ENCODE results near the gene TMEM63B. TPM values are rescaled to one million over a fixed set of nuclear protein-coding genes. Genes with fewer than 3 reads are reported as not detected.

TMEM63B gene
- total and polyA plus RNA-seq, 2 experiments from 2014 or later = 14.1 to 43.2 TPM

- TF ChIP-seq EZH2phosphoT487 (IDR thresholded peaks at IDR 0.05; ENCODE audit: insufficient read depth, low read depth) = no peak
- no peak for TF ChIP-seq EZH2 (IDR thresholded peaks at IDR 0.05; ENCODE audit: insufficient read depth, poor library complexity, severe bottlenecking)
- H3K4me3 ChIP-seq = no peak overlapping the region
- H3K4me1 ChIP-seq (ENCODE audit: insufficient read depth) = no peaks in the 10 kb centered on the region
- H4K20me1 ChIP-seq (ENCODE audit: insufficient read depth) = no peaks in the 10 kb centered on the region
- H3K9me2 ChIP-seq (ENCODE audit: insufficient read depth) = no peaks in the 10 kb centered on the region
- no peak for DNase-seq
- H3K9ac ChIP-seq = no peak overlapping the region
- H3K27me3 ChIP-seq (replicated peaks; ENCODE audit: insufficient read depth) = no peaks in the 10 kb centered on the region
- in situ Hi-C loops (cut with MboI) = no loop called here
- H3K79me2 ChIP-seq (ENCODE audit: insufficient read depth) = no peaks in the 10 kb centered on the region
- 89 to 90% methylated on average over 3 of the region's 3 CpGs for WGBS, 2 experiments (ENCODE audit: low coverage in 1 of 2, low lambda C conversion rate in 2 of 2, missing lambda C conversion rate in 2 of 2)
- H3K4me2 ChIP-seq (ENCODE audit: unreplicated experiment) = no peak overlapping the region
- H3K9me3 ChIP-seq (ENCODE audit: low read depth) = no peaks in the 10 kb centered on the region
- no peak overlapping the region for H3K27ac ChIP-seq
- H3K36me3 ChIP-seq (ENCODE audit: low read depth) = no peaks in the 10 kb centered on the region
- no peak overlapping the region for H2AFZ ChIP-seq
- H3F3A ChIP-seq (ENCODE audit: insufficient read depth) = no peaks in the 10 kb centered on the region
Measured at GRCh38 chr6:44198684-44199083, 71.3 kb downstream of the TMEM63B start.

GRCh38 chr6:44199883-44200282 lies 72.5 kb downstream of the TMEM63B start:
- H3K9me2 ChIP-seq (ENCODE audit: insufficient read depth) = no peaks in the 10 kb centered on the region
- H3K36me3 ChIP-seq (ENCODE audit: low read depth) = no peaks in the 10 kb centered on the region
- H3K4me3 ChIP-seq = no peak overlapping the region
- H3K27ac ChIP-seq = no peak overlapping the region
- 91 to 92% methylated on average over 4 of the region's 4 CpGs for WGBS, 2 experiments (ENCODE audit: low coverage in 1 of 2, low lambda C conversion rate in 2 of 2, missing lambda C conversion rate in 2 of 2)
- H4K20me1 ChIP-seq (ENCODE audit: insufficient read depth) = no peaks in the 10 kb centered on the region
- in situ Hi-C loops (cut with MboI) = no loop called here
- no peaks in the 10 kb centered on the region for H3K27me3 ChIP-seq (replicated peaks; ENCODE audit: insufficient read depth)
- H3F3A ChIP-seq (ENCODE audit: insufficient read depth) = no peaks in the 10 kb centered on the region
- H3K9me3 ChIP-seq (ENCODE audit: low read depth) = no peaks in the 10 kb centered on the region
- TF ChIP-seq EZH2phosphoT487 (IDR thresholded peaks at IDR 0.05; ENCODE audit: insufficient read depth, low read depth) = no peak
- no peak for TF ChIP-seq EZH2 (IDR thresholded peaks at IDR 0.05; ENCODE audit: insufficient read depth, poor library complexity, severe bottlenecking)
- H3K9ac ChIP-seq = no peak overlapping the region
- no peak for DNase-seq
- no peak overlapping the region for H2AFZ ChIP-seq
- H3K4me1 ChIP-seq (ENCODE audit: insufficient read depth) = no peaks in the 10 kb centered on the region
- H3K79me2 ChIP-seq (ENCODE audit: insufficient read depth) = no peaks in the 10 kb centered on the region
- no peak overlapping the region for H3K4me2 ChIP-seq (ENCODE audit: unreplicated experiment)

GRCh38 chr6:44201200-44201599 lies 73.8 kb downstream of the TMEM63B start:
- H3K36me3 ChIP-seq (ENCODE audit: low read depth) = no peaks in the 10 kb centered on the region
- H3K9me3 ChIP-seq (ENCODE audit: low read depth) = no peaks in the 10 kb centered on the region
- in situ Hi-C loops (cut with MboI) = no loop called here
- no peaks in the 10 kb centered on the region for H3F3A ChIP-seq (ENCODE audit: insufficient read depth)
- no peaks in the 10 kb centered on the region for H3K9me2 ChIP-seq (ENCODE audit: insufficient read depth)
- 71 to 79% methylated on average over 3 of the region's 3 CpGs for WGBS, 2 experiments (ENCODE audit: low coverage in 1 of 2, low lambda C conversion rate in 2 of 2, missing lambda C conversion rate in 2 of 2)
- H3K27me3 ChIP-seq (replicated peaks; ENCODE audit: insufficient read depth) = no peaks in the 10 kb centered on the region
- H3K79me2 ChIP-seq (ENCODE audit: insufficient read depth) = no peaks in the 10 kb centered on the region
- DNase-seq = no peak
- H3K27ac ChIP-seq = no peak overlapping the region
- H3K4me3 ChIP-seq = no peak overlapping the region
- no peak overlapping the region for H3K9ac ChIP-seq
- H2AFZ ChIP-seq = no peak overlapping the region
- TF ChIP-seq EZH2 (IDR thresholded peaks at IDR 0.05; ENCODE audit: insufficient read depth, poor library complexity, severe bottlenecking) = no peak
- TF ChIP-seq EZH2phosphoT487 (IDR thresholded peaks at IDR 0.05; ENCODE audit: insufficient read depth, low read depth) = no peak
- H3K4me1 ChIP-seq (ENCODE audit: insufficient read depth) = no peaks in the 10 kb centered on the region
- no peaks in the 10 kb centered on the region for H4K20me1 ChIP-seq (ENCODE audit: insufficient read depth)
- no peak overlapping the region for H3K4me2 ChIP-seq (ENCODE audit: unreplicated experiment)

- no peaks in the 10 kb centered on the region for H3K36me3 ChIP-seq (ENCODE audit: low read depth)
- no peaks in the 10 kb centered on the region for H3K79me2 ChIP-seq (ENCODE audit: insufficient read depth)
- in situ Hi-C loops (cut with MboI) = no loop called here
- DNase-seq = no peak
- no peaks in the 10 kb centered on the region for H3K4me1 ChIP-seq (ENCODE audit: insufficient read depth)
- H3K9me2 ChIP-seq (ENCODE audit: insufficient read depth) = no peaks in the 10 kb centered on the region
- H3K27me3 ChIP-seq (replicated peaks; ENCODE audit: insufficient read depth) = no peaks in the 10 kb centered on the region
- no peak overlapping the region for H3K4me2 ChIP-seq (ENCODE audit: unreplicated experiment)
- no peak overlapping the region for H3K4me3 ChIP-seq
- WGBS, 2 experiments (ENCODE audit: low coverage in 1 of 2, low lambda C conversion rate in 2 of 2, missing lambda C conversion rate in 2 of 2) = 50 to 51% methylated on average over 11 of the region's 11 CpGs
- no peak overlapping the region for H3K27ac ChIP-seq
- H3F3A ChIP-seq (ENCODE audit: insufficient read depth) = no peaks in the 10 kb centered on the region
- H3K9ac ChIP-seq = no peak overlapping the region
- no peak for TF ChIP-seq EZH2 (IDR thresholded peaks at IDR 0.05; ENCODE audit: insufficient read depth, poor library complexity, severe bottlenecking)
- TF ChIP-seq EZH2phosphoT487 (IDR thresholded peaks at IDR 0.05; ENCODE audit: insufficient read depth, low read depth) = no peak
- no peaks in the 10 kb centered on the region for H3K9me3 ChIP-seq (ENCODE audit: low read depth)
- no peak overlapping the region for H2AFZ ChIP-seq
- H4K20me1 ChIP-seq (ENCODE audit: insufficient read depth) = no peaks in the 10 kb centered on the region
Measured at GRCh38 chr6:44201638-44202303, 74.4 kb downstream of the TMEM63B start.
